H1 (cell line): Measurements from ENCODE around the gene RAPGEF6. TPM values are rescaled to one million over a fixed set of nuclear protein-coding genes. Genes with fewer than 3 reads are reported as not detected.
A peak's percentile ranks its signal among the peaks of the same experiment; 100 is the strongest.

Experiments
- CTCF ChIA-PET: fragments of 300-600 bp; sonication (Branson Sonifier 250); formaldehyde crosslinking; loops from one replicate; lab custom pipeline; 2021; ENCODE audit not compliant: partially characterized antibody; lab: Charles Lee
- POLR2A ChIA-PET: fragments of 300-600 bp; sonication (Branson Sonifier 250); formaldehyde crosslinking; loops from one replicate; lab custom pipeline; 2021; ENCODE audit warnings: inconsistent platforms; ENCODE audit not compliant: partially characterized antibody; lab: Charles Lee
- DNase-seq, 2 experiments: peaks; one replicate each; pipeline versions ENCODE4 v3.0.0 to v3.0.0-alpha.2; 2010 to 2022; ENCODE audit warnings: low spot score in 2 of 2, low read depth in 1 of 2, mixed read lengths in 1 of 2
- FAIRE-seq: peaks from 2 replicates; lab custom pipeline; 2011; peaks lifted over from hg19 to GRCh38; lab: Jason Lieb, UNC
- H2AFZ ChIP-seq: 2 replicates; pipeline ENCODE4 v1.8.1; 2012; ENCODE audit warnings: low read length, inconsistent platforms
- H2AK5ac ChIP-seq: 2 replicates; pipeline ENCODE4 v1.6.1; 2013; ENCODE audit warnings: low read depth, low read length
- H2BK120ac ChIP-seq: replicated peaks from 2 replicates; pipeline ENCODE3; 2013; ENCODE audit warnings: low read depth, low read length, inconsistent platforms
- H2BK12ac ChIP-seq: 2 replicates; pipeline ENCODE4 v1.6.1; 2013; ENCODE audit warnings: low read depth, low read length
- H2BK15ac ChIP-seq: 2 replicates; pipeline ENCODE4 v1.6.1; 2013; ENCODE audit warnings: low read length
- H2BK20ac ChIP-seq: 2 replicates; pipeline ENCODE4 v1.6.1; 2013; ENCODE audit warnings: low read length
- H2BK5ac ChIP-seq: 2 replicates; pipeline ENCODE4 v1.6.1; 2013; ENCODE audit warnings: low read depth, low read length
- H3K14ac ChIP-seq: 2 replicates; pipeline ENCODE4 v1.6.1; 2013; ENCODE audit warnings: inconsistent platforms; ENCODE audit not compliant: insufficient read length
- H3K18ac ChIP-seq: 2 replicates; pipeline ENCODE4 v1.6.1; 2013; ENCODE audit warnings: low read length; ENCODE audit errors: extremely low read depth
- H3K23ac ChIP-seq: 2 replicates; pipeline ENCODE4 v1.6.1; 2013; ENCODE audit warnings: inconsistent platforms; ENCODE audit not compliant: insufficient read length
- H3K23me2 ChIP-seq: 2 replicates; pipeline ENCODE4 v1.6.1; 2013; ENCODE audit warnings: low read depth, low read length
- H3K27ac ChIP-seq: 2 replicates; pipeline ENCODE4 v1.6.1; 2011; ENCODE audit warnings: low read depth, low read length, inconsistent platforms
- H3K27me3 ChIP-seq, 4 experiments: replicated peaks in 1 of 4; 1 replicate in 1 of 4; 2 replicates in 3 of 4; pipeline versions ENCODE4 v1.6.1 to v1.8.1; 2011 to 2013; ENCODE audit warnings: low read length in 3 of 4, mild to moderate bottlenecking in 3 of 4, inconsistent platforms in 2 of 4, mixed read lengths in 2 of 4, moderate library complexity in 1 of 4; ENCODE audit not compliant: control insufficient read depth in 3 of 4, insufficient read depth in 3 of 4; ENCODE audit errors: extremely low read depth in 1 of 4
- H3K36me3 ChIP-seq, 4 experiments: 2 replicates each; pipeline versions ENCODE4 v1.6.1 to v1.8.1; 2011 to 2013; ENCODE audit warnings: mild to moderate bottlenecking in 4 of 4, low read length in 3 of 4, moderate library complexity in 2 of 4, control low read depth in 1 of 4, inconsistent platforms in 1 of 4; ENCODE audit not compliant: insufficient read depth in 4 of 4, control insufficient read depth in 2 of 4
- H3K4ac ChIP-seq: replicated peaks from 2 replicates; pipeline ENCODE3; 2013; ENCODE audit warnings: low read length, low read depth, mixed read lengths, inconsistent platforms; ENCODE audit not compliant: insufficient read length
- H3K4me1 ChIP-seq, 4 experiments: replicated peaks in 1 of 4; 1 replicate in 1 of 4; 2 replicates in 3 of 4; pipeline versions ENCODE4 v1.6.1 to v1.8.1; 2011 to 2013; ENCODE audit warnings: low read length in 3 of 4, inconsistent platforms in 2 of 4, mixed read lengths in 1 of 4; ENCODE audit not compliant: insufficient read depth in 4 of 4, control insufficient read depth in 3 of 4
- H3K4me2 ChIP-seq, 2 experiments: 2 replicates each; pipeline versions ENCODE4 v1.6.1 to v1.8.1; 2011 to 2013; ENCODE audit warnings: low read depth in 2 of 2, low read length in 2 of 2, control low read depth in 1 of 2, inconsistent platforms in 1 of 2, mild to moderate bottlenecking in 1 of 2; ENCODE audit not compliant: insufficient read depth in 1 of 2
- H3K4me3 ChIP-seq, 4 experiments: fragments of 200-600, 300-600 bp in 1 of 4; sonication (generic), shearing (Covaris generic), sonication (Bioruptor Twin) in 1 of 4; 2 replicates each; pipeline versions ENCODE4 v1.5.1 to v1.8.1; 2011 to 2016; ENCODE audit warnings: low read length in 4 of 4, low read depth in 3 of 4, control low read depth in 2 of 4, inconsistent platforms in 2 of 4, mild to moderate bottlenecking in 2 of 4, mixed read lengths in 1 of 4, moderate library complexity in 1 of 4; ENCODE audit not compliant: insufficient read depth in 2 of 4; ENCODE audit errors: extremely low read depth in 1 of 4
- H3K56ac ChIP-seq: replicated peaks from 2 replicates; pipeline ENCODE3; 2013; ENCODE audit warnings: low read depth, mild to moderate bottlenecking, mixed read lengths, low read length, inconsistent platforms; ENCODE audit not compliant: insufficient read length
- H3K79me1 ChIP-seq: 2 replicates; pipeline ENCODE4 v1.6.1; 2013; ENCODE audit warnings: low read depth, low read length, control low read depth
- H3K79me2 ChIP-seq, 2 experiments: 2 replicates each; pipeline versions ENCODE4 v1.6.1 to v1.8.1; 2012 to 2013; ENCODE audit warnings: low read length in 2 of 2, mild to moderate bottlenecking in 2 of 2, inconsistent platforms in 1 of 2; ENCODE audit not compliant: insufficient read depth in 2 of 2, control insufficient read depth in 1 of 2
- H3K9ac ChIP-seq, 4 experiments: replicated peaks in 1 of 4; 1 replicate in 1 of 4; 2 replicates in 3 of 4; pipeline versions ENCODE4 v1.6.1 to v1.8.1; 2011 to 2013; ENCODE audit warnings: low read depth in 3 of 4, low read length in 3 of 4, control low read depth in 2 of 4, mild to moderate bottlenecking in 2 of 4, moderate library complexity in 2 of 4, inconsistent platforms in 1 of 4; ENCODE audit errors: extremely low read depth in 1 of 4
- H3K9me3 ChIP-seq, 2 experiments: 2 replicates each; pipeline versions ENCODE4 v1.6.1 to v1.8.1; 2012 to 2013; ENCODE audit warnings: mild to moderate bottlenecking in 2 of 2, moderate library complexity in 2 of 2, control low read depth in 1 of 2, inconsistent platforms in 1 of 2, low read depth in 1 of 2, low read length in 1 of 2, mixed read lengths in 1 of 2; ENCODE audit not compliant: insufficient read depth in 2 of 2
- H4K20me1 ChIP-seq, 2 experiments: replicated peaks in 1 of 2; 2 replicates each; pipeline versions ENCODE3 to v1.8.1; 2011 to 2013; ENCODE audit warnings: inconsistent platforms in 2 of 2, low read length in 2 of 2, mild to moderate bottlenecking in 1 of 2; ENCODE audit not compliant: insufficient read depth in 2 of 2, control insufficient read depth in 1 of 2
- H4K5ac ChIP-seq: 2 replicates; pipeline ENCODE4 v1.6.1; 2013; ENCODE audit warnings: low read length, low read depth, mixed read lengths, inconsistent platforms; ENCODE audit not compliant: insufficient read length
- H4K8ac ChIP-seq: 2 replicates; pipeline ENCODE4 v1.8.0; 2013; ENCODE audit warnings: mild to moderate bottlenecking, moderate library complexity, low read length, inconsistent platforms; ENCODE audit not compliant: insufficient read depth; ENCODE audit errors: extremely low read depth
- H4K91ac ChIP-seq: replicated peaks from 2 replicates; pipeline ENCODE3; 2013; ENCODE audit warnings: low read length, mixed read lengths, inconsistent platforms; ENCODE audit not compliant: insufficient read length
- ASH2L ChIP-seq: fragments of 200-600, 300-600 bp; sonication (generic); IDR thresholded peaks from one replicate; pipeline ENCODE4 v1.7.1; 2017; ENCODE audit warnings: low read length
- EGR1 ChIP-seq: IDR thresholded peaks from 2 replicates; pipeline ENCODE4 v1.6.1; 2011; ENCODE audit warnings: low read depth, low read length, borderline replicate concordance
- RFX5 ChIP-seq: IDR thresholded peaks from 2 replicates; pipeline ENCODE4 v1.6.1; 2011; ENCODE audit warnings: low read depth, low read length, improper control_type of control experiment, borderline replicate concordance
- WGBS, 2 experiments: shearing (Covaris generic) in 1 of 2; methylation state at CpG; one replicate each; pipeline versions ENCODE4 v1.1.6 to v1.1.7; 2013 to 2015; ENCODE audit warnings: low lambda C conversion rate in 2 of 2, mixed read lengths in 2 of 2, inconsistent platforms in 1 of 2, low coverage in 1 of 2, missing lambda C conversion rate in 1 of 2; ENCODE audit not compliant: insufficient replicate concordance in 2 of 2, insufficient coverage in 1 of 2, insufficient read length in 1 of 2; ENCODE audit errors: extremely low coverage in 1 of 2, missing lambda C conversion rate in 1 of 2; 5-methylcytosine and 5-hydroxymethylcytosine counted together
- polyA plus RNA-seq, 7 experiments: library from polyadenylated mRNA; depleted of rRNA in 3 of 7; stranded (reverse) in 5 of 7; unstranded in 2 of 7; fragments of >200 nt in 5 of 7; fragments of 200-250 nt in 2 of 7; gene quantifications; 1 replicate in 5 of 7; 2 replicates in 1 of 7; 4 replicates in 1 of 7; pipeline versions ENCODE4 v1.2.1 to v1.2.3, GENCODE V29; 2011 to 2013; ENCODE audit warnings: missing spikeins in 2 of 7, mixed read lengths in 2 of 7
- total RNA-seq: library from RNA; stranded (reverse); fragmentation: NEBNext Ultra II Directional; extraction: Animal tissue kit (Norgen Biotek cat#: 25700); gene quantifications from 2 replicates; pipeline ENCODE4 v1.2.1, GENCODE V29; 2021

Gene RAPGEF6
- total and polyA plus RNA-seq, 2 of the 8 experiments (the other 6 are each of a cell fraction or from before 2014, with no cell fraction given) = 4.8 to 20.0 TPM

- peaks cover 2% of the 10 kb centered on the region; the same call in 1 of the 2 replicates for H3K23me2 ChIP-seq
- no peak overlapping the region for H2BK15ac ChIP-seq
- no peaks in the 10 kb centered on the region for H3K36me3 ChIP-seq
- peak overlapping the region; percentile 82 to 90 for H3K4me2 ChIP-seq
- no peaks in the 10 kb centered on the region for H3K9me3 ChIP-seq
- ChIA-PET CTCF (interaction anchor here (1.4 to 3.6 kb wide), 2 partner anchors 24 to 46 kb away, joined by 3 to 17 read pairs; no protein-coding TSS in a partner anchor), POLR2A (no interaction called here)
- peak overlapping the region; percentile 80 to 93 (median 90); a peak in 6 of 7 replicates for H3K9ac ChIP-seq
- H2BK20ac ChIP-seq = no peak overlapping the region
- H4K5ac ChIP-seq = peak overlapping the region; percentile 80
- no peaks in the 10 kb centered on the region for H3K27me3 ChIP-seq
- H2BK5ac ChIP-seq = no peak overlapping the region
- H2BK12ac ChIP-seq = no peak overlapping the region
- peak overlapping the region; percentile 89 to 99 (median 96) for H3K4me3 ChIP-seq
- H4K8ac ChIP-seq = no peak overlapping the region
- H4K20me1 ChIP-seq = peaks cover 2 to 11% of the 10 kb centered on the region in 2 experiments
- H2AFZ ChIP-seq = no peak overlapping the region
- H3K23ac ChIP-seq = no peak overlapping the region
- FAIRE-seq = no peak
- no peak overlapping the region for H3K14ac ChIP-seq
- no peak for DNase-seq
- H3K18ac ChIP-seq = no peak overlapping the region
- WGBS, 2 experiments = 24% methylated on average over 4 of the region's 4 CpGs; no CpG with 5 or more reads in 1 of the 2 experiments
- H4K91ac ChIP-seq = no peak overlapping the region
- H3K79me1 ChIP-seq = no peaks in the 10 kb centered on the region; the same call in 1 of the 2 replicates
- no peak overlapping the region for H3K4ac ChIP-seq
- H2AK5ac ChIP-seq = no peak overlapping the region
- no peak overlapping the region for H2BK120ac ChIP-seq
- H3K4me1 ChIP-seq = peaks cover 0 to 2% (median 0%) of the 10 kb centered on the region in 4 experiments; a peak in 1 of 7 replicates
- H3K79me2 ChIP-seq = peaks cover 20 to 56% of the 10 kb centered on the region in 2 experiments
- no peak overlapping the region for H3K56ac ChIP-seq
- no peak overlapping the region; the same call in 1 of the 2 replicates for H3K27ac ChIP-seq
- no peak for TF ChIP-seq RFX5
- no peak for TF ChIP-seq ASH2L
- TF ChIP-seq EGR1 = no peak
These were observed 791 bp downstream of the RAPGEF6 start for GRCh38 chr5:131634238-131634637.
